Measurements from ENCODE around the gene DGKB.

Gene DGKB

DNA sequence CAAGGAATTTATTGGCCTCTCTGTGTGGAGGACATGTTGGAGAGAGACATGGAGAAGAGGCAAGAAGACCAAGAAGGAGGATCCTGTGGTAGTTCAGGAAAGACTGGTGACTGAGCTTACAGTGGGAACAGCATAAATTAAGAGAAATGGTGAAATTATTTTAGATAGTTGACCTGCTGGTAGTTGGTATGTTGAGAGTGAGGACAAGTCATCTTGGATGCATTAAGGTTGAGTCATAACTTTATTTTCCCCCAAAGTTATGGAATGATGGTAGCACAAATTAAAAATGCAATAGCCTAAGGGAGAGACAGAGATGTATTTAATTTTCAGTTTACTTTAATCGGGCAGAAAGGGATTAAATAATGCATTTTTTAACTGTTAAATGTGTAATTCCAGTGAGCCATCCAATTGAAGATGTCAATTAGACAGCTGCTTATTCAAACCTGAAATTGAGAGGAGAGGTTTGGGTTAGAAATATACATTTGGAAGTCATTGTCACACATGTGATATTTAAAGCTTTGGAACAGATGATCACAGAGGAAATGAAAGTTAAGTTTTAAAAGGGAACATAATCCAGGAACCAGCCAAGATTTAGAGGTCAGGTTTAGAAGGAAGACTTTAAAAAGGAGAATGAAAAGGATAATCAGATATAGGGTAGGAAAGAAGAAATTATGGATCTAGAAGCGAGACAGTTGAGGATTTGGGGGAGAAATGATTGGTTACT, 80.6 kb downstream of the DGKB start:
- DNase-seq (ENCODE audit: low spot score) = no peak

DNA sequence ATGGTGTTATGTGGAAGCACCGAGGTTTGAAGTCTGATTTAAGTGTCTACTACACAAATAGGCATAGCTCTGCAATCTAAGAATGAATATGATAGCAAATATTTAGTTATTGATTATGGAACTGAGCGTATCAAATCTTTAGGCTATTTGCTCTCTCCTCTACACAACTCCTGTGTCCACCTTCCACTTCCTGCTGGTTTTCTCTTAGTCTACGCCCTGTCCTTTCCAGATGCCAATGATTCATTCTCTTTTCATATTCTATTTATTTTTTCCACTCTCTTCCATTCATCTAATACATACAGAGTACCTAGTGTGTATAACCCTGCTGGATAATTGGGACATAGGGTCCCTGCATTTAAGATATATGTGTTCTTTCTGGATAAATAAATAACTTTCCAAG, 83.7 kb downstream of the DGKB start:
- no peak for DNase-seq (ENCODE audit: low spot score)

DNA sequence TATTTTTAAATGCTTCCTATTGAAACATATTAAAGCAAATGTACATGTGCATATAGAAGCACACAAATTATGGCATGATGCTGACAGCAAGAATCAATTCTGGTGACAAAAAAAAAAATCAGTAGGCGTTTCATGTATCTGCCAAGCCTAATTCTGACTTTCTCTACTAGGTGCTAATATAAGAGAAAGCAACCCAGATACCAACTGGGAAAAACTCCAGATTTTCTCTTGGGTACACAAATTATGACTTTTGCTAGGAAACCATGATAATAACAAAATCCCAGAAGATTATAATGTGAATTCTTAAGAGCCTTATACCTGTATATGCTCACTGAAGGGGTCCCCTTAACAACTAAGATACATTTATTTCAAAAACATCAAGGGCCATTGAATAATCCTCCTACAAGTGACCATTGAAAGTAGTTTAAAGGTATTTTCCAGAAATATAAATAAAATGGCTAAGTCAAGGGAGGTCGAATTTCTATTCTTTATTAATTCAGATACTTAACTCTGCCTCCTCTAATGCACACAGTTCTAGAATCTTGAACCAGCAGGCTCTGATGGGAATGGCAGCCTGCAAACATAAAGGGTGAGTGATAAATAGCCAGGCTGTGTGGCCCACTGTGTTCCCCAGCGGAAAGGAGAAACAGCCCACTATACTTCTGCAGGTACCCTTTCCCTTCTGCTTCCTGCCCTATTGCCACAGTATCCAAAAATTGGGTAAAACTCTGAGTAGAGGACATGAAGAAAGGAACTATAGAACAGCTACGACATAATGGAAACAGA, 84.5 kb downstream of the DGKB start:
- DNase-seq (ENCODE audit: low spot score) = no peak

DNA sequence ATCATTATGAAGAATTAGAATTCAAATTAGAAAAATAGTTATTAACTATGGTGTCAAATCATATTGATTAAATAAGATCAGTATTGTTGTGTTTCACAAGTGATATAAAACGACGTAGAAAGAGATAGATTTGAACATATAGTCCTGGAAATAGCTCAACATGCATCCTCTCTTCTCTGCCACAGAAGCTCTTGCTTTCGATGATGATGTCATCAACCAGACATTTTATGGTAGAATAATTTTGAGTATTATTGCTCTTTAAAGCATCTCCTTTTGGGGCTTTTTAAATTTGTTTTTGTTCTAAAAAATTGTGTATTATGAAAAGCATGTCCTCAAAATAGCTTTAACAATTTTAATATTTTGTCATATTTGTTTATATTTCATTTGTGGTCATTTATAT, 95.0 kb downstream of the DGKB start:
- DNase-seq (ENCODE audit: low spot score) = no peak

DNA sequence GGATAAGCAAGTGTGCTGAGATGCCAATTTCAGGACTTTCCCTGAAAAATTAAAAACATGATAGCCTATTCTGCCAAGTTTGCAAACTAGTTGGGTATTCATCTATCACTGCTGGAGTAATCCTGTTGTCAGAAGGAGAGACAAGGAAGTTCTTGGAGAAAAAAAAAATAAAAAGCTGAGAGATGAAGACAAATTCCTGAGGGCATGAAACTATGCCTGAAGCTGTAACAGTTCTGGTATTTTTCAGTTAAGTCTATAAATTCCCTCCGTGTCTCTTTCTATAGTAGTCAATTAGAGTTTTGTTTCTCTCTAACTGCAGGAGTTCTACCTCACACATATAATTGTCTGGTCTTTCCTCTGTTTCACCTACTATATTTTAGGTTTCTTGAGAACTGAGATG, 95.7 kb downstream of the DGKB start:
- DNase-seq (ENCODE audit: low spot score) = no peak

DNA sequence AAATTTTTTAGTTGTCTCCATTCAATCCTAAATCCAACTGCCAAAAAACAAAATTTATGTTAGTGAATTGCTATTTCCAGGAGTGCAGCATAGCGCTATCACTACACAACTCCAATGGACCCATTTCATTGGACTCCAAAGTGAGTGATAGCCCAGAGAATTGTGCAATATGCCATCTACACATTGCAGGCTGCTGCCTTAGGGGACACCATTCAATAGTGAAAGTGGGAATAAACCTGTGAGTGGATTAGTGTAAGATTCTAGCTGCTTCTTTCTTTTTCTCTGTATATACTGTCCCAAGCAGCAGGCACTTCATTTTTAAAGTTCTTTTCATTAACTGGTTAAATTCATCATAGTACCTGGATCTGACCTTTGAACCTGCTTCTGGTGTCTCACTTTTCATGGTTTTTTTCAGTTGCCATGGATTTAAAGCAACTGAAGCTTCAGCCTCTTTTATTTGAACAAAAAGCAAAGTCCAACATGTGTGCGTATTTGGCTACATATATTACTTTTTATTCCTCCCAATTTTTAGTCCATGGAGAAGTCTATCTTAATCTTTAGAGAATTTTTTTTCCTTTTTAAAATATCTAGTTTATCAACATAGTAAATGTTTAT, 97.3 kb downstream of the DGKB start:
- no peak for DNase-seq (ENCODE audit: low spot score)

DNA sequence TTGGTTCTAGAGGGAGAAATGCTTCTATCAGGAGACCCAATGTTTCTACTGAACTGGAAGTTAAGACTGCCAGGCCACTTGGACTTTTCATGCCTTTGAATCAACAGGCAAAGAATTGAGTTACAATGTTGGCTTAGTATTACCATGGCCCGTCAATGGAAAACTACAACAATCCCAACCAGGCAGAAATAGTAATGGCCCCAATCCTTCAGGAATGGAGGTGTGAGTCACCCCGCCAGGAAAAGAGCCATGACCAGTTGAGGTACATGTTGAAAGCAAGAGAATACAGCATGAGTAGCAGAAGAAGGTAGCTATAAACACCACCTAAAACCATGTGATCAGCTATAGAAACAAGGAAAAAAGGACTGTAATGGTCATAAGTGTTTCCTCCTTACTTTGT, 101.9 kb downstream of the DGKB start:
- no peak for DNase-seq (ENCODE audit: low spot score)

DNA sequence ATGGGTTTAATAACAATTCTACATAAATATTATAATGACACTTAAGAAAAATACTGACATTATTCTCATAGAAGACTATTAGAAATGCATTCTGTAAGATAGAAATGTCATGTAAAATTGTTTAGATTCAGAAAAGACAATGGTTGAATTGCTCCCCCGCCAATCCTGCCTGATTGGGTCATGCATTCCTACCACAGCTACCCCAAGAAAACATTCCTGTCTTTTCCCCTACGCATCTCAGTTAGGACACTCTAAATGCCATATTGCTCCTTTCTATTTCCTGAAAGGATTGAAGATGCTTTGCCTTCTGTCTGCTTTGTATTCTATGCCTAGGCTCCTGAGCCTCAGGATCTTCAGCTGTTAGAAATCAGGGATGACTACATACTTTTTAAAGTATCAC, 109.4 kb downstream of the DGKB start:
- no peak for DNase-seq (ENCODE audit: low spot score)

DNA sequence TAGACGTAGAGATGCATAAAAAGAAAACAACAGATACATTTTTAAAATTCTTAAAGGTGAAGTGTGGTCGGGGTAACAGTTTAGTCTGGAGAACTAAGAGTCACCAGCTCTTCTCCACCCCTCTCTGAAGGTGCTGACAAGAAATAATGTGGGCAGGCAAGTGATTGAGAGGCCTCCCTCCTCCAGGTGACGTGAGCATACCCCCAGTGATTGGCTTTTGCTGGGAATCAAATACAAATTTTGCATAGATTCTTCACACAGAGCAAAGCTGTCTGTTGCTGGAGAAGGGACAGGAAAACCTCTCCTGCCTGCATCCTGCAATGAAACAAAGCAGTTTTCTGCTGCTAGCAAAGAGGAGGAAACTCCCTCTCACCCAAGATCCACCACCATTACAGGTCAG, 115.0 kb downstream of the DGKB start:
- DNase-seq (ENCODE audit: low spot score) = no peak

DNA sequence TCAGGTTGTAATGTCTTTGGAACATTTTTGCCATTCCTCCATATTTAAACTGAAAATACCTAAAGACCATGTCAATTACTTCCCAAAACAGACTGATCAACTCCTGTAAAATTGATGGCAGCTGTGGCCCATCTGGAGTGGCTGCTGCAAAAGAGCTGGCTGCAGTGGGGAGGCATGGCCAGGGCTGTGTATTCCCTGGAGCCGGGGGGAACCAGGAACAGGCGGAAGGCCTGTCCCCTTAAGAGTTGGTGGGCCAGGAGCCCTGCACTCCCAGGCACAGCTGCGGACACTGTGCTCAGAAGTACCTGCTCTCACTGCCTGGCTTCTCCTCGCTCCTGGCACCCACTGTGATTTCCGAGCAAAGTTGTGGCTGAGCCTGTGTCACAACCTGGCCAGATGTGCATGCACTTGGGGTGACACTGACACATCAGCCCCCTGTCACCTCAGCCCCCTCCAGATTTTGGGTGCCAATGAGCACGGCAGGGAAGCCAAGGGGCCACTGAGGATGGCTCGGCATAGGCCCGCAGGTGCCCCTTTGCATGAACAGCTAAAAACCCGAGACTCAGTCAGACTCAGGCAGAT, 116.1 kb downstream of the DGKB start:
- no peak for DNase-seq (ENCODE audit: low spot score)

DNA sequence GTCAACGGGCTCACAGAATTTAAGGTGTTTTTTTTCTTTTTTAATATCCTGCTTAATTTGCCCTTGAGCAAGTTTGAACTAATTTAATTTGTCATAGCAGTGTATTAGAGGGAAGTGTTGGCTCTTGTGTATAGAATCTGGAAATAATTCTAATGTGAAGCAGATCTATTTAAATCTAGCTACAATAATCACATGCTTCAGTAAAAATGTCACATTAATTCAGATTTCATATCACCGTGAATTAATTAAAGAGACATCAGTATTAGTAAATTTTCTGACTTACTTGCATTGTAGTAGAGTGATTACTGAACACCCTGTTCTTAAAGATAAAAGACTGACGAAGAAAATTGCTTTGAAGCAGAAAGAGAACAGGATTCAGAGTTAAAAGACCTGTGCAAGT, 124.7 kb downstream of the DGKB start:
- DNase-seq (ENCODE audit: low spot score) = no peak

DNA sequence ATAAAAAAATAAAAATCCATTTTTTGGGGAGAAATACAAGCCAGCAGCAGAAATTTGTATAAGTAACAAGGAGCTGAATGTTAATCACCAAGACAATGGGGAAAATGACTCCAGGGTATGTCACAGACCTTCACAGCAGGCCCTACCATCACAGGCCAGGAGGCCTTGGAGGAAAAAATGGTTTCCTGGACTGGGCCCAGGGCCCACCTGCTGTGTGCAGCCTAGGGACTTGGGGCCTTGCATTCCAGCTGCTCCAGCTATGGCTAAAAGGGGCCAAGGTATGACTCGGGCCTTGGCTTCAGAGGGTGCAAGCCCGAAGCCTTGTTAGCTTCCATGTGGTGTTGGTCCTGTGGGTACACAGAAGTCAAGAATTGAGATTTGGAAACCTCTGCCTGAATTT, 126.3 kb downstream of the DGKB start:
- no peak for DNase-seq (ENCODE audit: low spot score)

DNA sequence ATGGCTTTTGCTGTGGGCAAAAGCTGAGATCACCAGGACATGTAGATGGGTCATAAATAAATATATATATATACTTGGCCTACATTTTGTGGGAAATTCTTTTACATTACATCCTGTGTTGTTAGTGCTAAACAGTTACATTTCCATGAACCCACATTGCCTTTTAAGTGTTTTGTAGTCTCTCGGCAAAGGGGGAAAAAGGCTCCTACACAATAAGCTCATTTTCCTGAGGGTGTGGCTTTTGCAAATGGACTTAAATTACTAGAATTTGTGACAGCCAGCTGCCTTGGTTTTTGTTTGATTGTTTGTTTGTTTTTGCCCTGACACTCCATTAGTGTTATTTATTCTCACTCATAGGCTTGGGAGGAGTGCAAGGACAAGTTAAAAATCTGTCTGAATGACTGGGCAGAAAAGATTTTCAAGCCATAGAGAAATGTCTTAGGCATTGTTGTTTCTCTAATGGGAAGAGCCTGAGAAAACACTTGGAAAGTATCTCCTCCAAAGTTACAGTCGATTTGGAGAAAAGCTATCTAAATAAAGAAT, 128.8 kb downstream of the DGKB start:
- no peak for DNase-seq (ENCODE audit: low spot score)

DNA sequence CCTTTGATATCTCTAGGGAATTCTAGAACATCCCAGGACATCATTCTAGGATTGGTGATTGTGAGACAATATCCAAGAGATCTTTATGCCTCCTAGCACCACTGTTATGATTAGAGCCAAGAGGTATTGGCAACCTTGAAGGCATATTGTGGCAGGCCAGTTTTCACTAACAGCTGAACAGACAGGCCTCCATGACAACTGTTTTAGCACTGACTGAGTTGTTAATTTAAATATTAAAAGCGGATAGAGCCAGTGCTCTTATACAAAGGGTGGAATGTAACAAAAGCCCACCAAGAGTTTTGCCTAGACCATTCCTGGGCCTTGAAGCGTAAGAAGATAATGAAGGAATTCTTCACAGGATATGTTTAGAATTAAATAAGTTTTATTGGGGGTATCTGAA, 131.9 kb downstream of the DGKB start:
- no peak for DNase-seq (ENCODE audit: low spot score)

DNA sequence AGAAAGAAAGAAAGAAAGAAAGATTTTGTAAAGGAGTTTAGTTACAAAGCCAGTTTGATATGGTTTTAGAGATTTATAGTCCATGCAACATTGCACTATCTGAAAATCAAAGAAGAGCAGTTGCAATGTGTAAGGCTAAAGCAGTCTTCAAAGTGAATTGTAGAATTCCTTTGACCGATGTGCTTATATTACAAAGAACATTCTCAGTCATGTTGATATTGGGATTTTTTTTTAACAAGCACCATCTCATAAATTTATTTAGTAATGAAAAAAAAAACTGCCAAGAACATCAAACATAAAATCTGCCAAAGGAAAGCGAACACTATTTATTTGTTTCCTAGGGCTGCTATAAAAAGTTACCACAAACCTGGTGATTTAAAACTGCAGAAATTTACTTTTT, 133.3 kb downstream of the DGKB start:
- no peak for DNase-seq (ENCODE audit: low spot score)

DNA sequence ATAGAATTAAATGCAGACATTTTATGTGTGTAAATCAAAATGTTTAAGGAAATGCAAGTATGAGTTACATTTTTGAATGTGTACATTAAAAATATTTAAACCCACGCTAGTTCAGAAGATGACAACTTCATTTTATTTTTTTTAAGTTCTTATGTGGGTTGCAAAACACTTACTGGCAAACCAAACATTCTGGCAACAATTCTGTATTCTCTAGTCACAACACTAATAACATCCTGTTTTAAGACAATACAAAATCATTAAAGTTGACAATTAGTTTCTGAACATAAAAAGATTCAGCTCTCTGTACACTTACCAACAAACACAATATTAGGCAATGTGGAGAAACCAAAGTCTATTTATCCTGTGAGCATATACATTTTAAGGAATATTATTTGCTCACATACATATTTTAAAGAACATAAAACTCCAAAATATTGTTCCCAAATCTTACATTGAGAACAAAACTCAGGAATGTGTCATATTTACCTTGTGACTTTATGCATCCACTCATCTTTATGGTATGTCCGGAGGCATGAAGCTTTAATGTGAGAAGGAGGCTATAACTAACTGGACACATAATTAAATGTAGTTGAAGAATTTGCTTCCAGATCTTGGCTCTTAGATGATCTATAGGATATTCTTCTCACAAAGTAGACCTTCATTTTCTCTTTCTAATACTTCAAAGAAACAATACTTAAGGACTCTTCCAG, 134.7 kb downstream of the DGKB start:
- DNase-seq (ENCODE audit: low spot score) = no peak

DNA sequence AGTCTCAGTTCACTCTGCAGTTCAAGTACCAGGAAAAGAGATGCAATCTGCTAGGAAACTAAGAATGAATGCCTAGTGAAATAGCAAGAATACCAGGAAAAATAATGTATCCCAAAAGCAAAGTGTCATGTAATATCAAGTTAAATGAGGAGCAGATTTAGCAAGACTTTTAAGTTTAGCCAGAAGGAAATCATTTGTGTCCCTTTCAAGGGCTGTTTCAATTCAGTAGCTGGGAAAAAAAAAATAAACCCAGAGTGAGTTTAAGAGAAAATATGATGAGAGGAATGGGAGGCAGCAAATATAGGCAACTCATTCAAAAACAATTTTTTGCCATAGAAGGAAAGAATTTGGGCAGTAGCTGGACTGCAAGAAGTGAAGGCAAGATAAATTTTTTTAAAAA, 135.8 kb downstream of the DGKB start:
- no peak for DNase-seq (ENCODE audit: low spot score)

DNA sequence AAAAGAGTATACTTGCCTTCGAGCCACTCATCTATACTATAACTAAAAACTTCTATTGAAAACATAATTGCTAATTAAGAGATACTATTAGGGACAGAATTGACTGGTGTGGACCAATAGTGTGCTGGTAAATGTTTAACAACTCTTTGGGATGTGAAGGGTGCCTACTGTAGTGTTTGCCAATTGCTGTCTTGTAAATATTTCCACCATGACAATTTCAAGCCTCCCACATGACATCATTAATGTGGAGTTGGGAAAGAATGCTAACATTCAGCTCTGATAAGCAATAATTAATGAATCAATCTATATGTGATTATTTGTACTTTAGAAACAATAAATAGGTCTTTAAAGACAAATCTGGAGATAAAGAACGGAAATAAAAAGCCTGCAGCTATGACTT, 136.8 kb downstream of the DGKB start:
- DNase-seq (ENCODE audit: low spot score) = no peak

DNA sequence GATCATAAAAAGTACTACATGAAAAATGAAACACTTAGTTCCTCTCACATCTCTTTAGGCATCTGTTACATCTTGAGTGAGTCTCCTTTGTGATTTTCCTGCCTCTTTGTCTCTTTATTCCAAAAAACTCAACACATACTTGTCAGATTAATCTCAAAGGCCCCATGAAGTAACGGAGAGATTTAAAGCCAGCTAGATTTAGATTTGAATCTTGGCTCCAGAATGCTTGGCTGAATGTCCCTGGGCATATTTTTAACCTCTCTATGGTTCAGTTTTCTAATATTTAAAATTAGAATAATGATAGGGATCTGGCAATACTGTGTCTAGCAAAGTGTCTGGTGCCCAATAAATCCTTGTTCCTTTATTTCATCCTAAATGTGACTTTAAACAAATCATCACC, 140.0 kb downstream of the DGKB start:
- no peak for DNase-seq (ENCODE audit: low spot score)

DNA sequence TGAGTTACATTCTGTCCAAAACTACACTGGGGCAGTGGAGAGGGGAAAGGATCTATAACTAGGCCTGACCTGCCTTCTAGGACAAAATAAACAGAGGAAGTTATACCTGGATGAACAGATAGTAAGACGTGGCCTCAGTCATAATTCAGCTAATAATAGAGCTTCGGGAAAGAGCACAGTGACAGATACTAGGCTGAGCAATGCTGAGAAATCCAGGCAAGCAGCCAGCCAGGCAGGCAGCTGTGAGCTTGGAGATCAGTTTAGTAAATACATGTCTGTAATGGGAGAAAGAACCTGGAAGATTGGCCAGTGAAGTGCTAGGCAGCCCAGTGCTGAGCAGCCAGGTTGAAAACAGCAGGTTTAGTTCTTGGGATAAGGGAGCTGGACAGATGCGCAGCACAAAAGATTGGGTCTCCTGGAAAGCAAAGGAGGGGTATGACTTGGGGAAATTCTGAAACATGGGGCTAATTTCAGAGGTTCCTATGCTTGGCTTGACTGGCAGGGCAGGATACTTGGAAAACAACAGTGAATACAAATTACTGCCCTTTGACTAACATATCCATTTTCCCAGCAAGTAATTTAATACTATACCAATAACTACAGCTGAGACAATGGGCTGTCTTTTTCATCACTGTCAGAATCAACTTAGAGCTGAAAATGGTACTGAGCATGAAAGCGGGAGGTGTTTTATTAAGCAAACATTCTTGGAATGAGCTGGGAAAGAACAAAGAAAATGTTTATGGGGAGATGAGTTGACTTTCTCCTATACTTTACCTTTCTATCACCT, 140.8 kb downstream of the DGKB start:
- DNase-seq (ENCODE audit: low spot score) = peak; percentile 63

All from cerebellar cortex (tissue), 1 donor.